ENCODE results near the gene NTM.

The NTM gene

GRCh38 chr11:132126973-132127899 is 756.8 kb downstream of the NTM start:
- peak; percentile 93 for DNase-seq

GRCh38 chr11:132127900-132128288 is 757.5 kb downstream of the NTM start:
- DNase-seq: no peak

DNA sequence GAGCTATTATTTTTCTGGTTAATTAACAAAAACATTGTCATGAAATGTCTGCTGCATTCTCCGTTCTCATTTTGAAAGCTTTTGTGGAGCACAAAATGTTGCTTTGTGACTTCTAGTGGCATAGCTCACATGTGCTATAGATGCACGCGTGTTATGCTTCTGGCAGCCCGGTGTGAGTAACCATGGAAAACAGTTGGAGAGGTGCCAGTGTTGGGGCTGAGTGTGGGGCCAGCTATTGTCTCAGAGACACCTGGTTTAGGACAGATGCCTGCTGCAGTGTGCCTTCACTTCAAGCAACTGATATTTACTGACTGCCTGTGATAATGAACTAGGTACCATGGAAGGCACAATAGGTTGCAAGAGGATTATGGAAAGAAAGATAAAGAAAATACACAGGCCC is 760.6 kb downstream of the NTM start:
- no peak for DNase-seq

GRCh38 chr11:132131961-132132360 is 761.5 kb downstream of the NTM start:
- DNase-seq: no peak

GRCh38 chr11:132134322-132134721 is 763.9 kb downstream of the NTM start:
- DNase-seq: peak; percentile 53

DNA sequence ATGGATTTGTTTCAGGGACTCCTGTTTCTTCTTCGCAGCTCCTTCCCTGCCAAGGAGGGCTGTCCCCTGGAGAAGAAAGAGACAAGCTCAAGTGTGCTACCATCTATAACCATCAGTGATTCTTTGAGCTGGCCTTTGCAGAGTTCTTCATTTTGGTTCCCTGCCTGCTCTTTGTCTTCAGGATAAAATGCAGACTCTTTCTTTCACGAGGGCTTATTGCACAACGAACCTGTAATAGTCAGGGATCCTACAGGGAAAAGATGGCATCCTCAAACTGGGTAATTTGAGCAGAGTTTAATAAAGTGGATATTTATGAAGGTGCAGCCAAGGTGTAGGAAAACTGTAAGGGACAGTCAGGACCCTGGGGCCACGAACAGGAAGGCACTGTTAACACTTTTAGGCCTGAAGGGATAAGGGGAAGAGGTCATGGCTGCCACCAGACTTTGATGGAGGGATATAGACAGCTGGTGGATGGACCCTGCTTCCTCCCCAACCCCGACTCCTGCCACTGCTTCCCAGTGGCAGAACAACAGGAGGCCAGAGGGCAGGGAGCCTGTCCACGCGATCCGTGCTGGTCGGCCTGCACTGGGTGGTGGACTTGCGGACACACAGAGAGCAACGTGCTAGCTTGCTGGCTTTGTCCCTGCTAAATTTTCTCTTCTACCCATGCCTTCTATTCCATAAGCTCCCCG is 767.0 kb downstream of the NTM start:
- DNase-seq: no peak

DNA sequence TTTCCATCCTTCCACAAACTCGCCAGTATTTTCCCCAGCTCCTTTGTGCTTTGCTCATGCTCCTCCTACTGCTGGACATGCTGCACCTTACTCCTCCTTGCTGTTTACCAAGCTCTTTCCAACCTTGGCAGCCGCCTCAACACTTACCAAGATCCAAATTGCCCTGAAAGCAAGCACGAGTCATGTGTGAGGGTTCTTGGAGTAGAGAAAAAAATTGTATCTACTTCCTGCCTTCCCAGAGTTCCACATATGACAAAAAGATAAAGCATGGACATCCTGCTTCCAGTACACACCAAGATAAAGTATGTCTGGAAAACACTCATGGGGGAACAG is 767.5 kb downstream of the NTM start:
- DNase-seq: no peak

GRCh38 chr11:132139181-132139580 is 768.8 kb downstream of the NTM start:
- DNase-seq: no peak

- DNase-seq: no peak
These were observed 769.6 kb downstream of the NTM start for GRCh38 chr11:132140056-132140455.

GRCh38 chr11:132142121-132142520 is 771.7 kb downstream of the NTM start:
- no peak for DNase-seq

DNA sequence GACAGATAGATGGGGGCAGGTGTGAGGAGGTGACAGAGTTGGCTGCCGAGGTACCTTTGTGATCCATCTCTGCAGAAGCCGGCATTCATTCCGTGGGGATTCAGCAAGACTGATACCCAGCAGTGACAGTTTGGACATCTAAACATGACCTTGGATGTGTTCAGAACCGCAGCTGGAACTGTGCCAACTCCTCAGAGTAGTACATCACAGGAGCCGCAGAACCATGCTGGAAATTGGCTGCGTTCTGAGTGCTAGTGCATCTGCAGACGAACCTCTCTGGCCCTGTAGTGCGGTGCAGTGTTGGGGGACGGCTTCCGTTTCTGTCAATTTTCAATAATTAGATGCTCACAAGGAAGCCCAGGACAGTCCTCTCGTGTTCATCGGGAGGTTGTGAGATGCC is 772.1 kb downstream of the NTM start:
- DNase-seq: no peak

DNA sequence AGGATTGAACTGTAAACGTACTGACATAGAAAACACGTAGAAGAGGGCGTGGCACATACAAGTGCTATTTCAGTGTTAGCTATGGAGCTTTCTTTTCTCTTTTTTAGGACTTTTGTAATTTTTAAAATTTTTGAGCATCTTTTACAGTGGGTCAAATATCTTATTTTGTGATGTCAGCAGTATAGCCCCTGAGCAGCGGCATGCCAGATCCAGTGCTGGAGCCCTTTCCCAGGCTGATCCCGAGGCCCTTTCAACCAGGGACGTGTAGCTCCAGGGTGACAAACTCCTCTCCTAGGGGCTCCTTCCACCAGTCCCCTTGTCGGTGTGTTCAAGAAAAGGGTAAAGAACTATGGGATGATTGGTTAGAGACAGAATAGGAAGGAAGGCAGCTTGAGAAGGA is 777.0 kb downstream of the NTM start:
- DNase-seq: no peak

DNA sequence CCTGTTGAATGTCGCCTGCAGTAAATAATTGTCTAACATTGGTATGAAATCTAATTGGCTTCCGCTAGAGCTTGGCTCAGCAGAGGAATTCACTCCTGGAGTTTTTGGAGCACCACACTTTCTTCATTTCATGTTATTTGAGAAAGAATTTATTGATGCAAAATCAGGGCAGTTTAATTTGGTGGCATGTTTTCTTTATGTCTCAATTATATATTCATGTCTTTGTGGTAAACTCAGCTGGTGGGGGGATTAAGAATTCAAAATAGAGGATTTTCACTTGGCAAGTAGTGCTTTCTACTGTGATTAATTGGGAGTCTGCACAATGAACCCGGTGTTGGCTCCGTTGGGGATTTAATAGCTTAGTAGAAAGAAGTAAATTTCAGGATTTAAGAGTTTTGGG is 784.4 kb downstream of the NTM start:
- DNase-seq: peak; percentile 38

- peak; percentile 14 for DNase-seq
These were observed 787.7 kb downstream of the NTM start for GRCh38 chr11:132158091-132158490.

GRCh38 chr11:132158696-132159095 is 788.3 kb downstream of the NTM start:
- peak; percentile 11 for DNase-seq

DNA sequence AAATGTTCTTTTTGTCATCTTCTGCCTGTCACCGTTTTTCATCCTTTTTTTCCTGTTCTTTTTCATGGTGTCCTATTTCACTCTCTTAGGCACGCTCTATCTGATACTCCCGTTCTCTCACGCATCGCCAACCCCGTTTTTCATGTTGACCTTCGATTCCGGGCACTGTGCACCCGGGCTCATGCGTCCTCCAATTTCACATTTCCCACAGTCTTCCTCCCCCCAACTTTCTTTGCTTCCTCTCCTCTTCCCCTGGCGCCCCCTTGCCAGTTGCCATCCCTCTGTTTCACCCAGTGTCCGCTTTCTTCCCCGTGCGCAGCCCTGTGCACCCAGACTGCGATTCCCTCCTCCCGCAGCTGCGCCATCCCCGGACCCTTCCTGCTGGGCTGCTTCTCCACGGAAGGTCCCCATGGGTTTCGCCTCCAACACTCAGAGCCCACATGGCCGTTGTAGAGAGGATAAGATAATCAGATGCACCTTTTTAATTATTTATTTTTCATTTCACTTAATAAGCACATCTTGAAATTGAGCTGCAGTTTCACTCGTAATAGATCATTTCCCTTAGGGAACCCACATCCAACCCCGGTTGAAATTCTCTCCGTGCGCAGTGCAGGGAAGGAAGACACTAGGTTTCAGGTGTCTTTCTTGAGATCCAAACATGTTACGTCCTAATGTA is 791.1 kb downstream of the NTM start:
- no peak for DNase-seq

DNA sequence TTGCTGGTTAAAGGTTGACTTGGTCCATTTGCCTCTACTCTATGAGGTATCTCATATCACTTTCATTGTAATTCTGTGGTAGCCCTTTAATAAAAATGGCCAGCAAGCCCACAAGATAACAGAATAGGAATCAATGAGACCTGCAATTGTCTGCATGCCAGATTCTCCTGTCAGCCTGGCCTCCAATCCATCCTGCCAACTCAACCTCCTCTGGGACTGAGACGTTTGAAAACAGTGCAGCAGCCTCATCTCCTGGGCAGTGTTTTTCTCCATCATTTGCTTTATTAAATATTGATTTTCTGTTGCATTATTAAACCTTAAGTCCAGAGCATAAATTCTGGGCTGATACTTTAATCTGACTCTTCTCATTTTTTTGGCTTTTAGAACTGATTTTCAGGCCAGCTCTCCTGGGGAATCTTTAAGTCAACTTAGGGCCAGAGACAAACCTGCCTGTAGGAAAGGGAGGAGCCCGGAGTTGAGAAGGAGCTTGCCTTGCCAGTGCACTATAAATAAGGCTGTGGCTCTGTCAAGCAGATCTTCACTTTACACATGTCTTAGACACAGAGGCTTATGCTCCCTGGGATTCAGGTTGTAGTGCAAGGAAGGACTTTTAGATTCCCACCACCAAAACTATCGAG is 798.0 kb downstream of the NTM start:
- no peak for DNase-seq

DNA sequence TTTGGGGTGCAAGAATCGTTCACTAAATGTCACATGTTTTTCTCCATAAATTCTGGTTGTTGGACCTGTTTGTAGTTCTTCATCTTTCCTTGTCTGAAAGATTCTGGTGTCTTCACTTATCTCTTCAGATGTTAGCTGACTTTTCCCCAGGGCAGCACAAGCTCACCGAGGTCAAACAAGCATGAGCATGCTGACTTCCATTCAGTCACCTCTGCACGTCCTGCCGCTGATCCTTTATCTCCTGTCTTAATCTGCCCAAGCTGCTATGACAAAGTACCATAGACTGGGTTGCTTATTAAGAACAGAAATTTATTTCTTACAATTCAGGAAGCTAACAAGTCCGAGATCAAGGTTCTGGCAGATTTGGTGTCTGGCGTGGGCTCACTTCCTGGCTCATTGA is 800.6 kb downstream of the NTM start:
- DNase-seq: no peak

DNA sequence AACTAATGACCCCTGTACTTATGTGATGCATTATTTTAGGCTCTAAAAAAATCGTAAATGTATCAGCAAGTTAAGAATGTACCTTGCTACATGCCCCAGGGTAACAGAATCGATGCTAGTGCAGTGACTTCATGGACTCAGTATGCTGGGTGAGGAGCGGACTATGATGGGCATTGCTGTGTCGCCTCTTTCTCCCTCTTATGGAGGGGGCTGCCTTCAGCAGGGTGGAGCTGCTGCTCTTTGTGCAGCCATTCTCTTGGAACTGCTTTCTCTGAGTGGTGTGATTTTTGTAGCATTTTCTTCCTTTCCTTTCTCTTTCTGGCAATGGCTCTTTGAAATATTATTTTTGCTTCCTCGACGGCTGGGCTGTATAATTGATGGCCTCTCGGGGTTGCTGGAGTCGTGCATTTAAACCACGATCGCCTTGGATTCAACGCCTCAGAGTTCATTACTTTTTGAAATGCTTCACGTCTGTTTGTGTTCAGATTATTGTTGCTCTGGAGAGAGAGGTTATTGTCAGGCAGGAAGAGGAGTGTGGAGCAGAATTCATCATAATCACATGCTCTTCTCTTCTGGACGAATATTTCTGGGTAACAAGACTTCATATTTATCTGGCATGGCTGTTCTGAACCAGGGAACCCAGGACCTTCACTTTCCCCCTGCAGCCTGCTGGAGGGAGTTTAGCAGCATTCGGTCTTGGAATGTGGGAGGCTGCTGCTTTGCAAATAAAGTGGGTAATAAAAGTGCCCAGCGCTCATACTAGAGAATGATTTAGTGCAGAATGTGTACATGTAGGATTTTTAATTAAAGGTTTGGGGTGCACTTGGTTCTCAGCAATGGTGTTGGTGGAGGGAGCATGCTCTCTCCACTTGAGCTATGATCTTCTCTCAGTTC is 804.2 kb downstream of the NTM start:
- DNase-seq: no peak

DNA sequence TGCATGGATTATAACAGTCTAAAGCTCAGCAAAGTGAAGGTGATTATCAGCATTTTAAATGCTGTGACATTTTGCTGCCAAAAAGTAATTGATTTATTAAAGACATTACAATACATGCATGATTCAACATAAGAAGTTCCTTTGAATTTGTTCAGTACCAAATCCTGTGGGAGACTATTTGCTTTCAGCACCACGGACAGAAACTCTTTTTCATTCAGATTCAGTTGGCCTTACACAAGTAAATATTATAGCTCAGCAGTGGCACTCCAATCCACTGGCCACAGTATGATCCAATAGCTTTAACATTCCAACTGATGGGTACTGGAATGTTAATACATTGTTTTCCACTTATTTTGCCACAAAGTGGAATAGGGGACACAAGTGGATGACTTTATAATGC is 806.7 kb downstream of the NTM start:
- DNase-seq: peak; percentile 74

DNA sequence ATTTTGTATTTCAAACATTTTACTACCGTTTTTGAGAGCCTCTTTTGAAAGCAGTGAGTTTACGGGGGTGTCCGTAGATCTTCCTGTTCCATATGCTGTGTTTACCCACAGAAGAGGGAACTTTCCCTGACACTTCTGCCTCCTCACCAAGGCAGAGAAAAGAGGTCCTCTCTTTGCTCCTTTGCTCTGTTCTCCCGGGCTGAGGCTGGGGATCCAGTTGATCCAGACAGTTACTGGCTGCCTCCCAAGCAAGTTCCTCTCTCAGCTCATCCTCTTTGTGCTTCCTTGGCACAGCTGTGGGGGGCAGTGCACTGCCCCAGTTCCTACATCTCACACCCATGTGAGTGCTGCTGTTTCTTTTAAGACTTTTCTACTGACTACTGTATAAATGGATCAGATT is 813.7 kb downstream of the NTM start:
- no peak for DNase-seq
